ENCODE data around the gene MMP2. TPM values are rescaled to one million over a fixed set of nuclear protein-coding genes. Genes with fewer than 3 reads are reported as not detected.

The MMP2 gene
- polyA plus RNA-seq (ENCODE audit: insufficient read length in 4 of 4): 100 to 1,000 TPM; 219 to 369 (median 312) TPM

DNA sequence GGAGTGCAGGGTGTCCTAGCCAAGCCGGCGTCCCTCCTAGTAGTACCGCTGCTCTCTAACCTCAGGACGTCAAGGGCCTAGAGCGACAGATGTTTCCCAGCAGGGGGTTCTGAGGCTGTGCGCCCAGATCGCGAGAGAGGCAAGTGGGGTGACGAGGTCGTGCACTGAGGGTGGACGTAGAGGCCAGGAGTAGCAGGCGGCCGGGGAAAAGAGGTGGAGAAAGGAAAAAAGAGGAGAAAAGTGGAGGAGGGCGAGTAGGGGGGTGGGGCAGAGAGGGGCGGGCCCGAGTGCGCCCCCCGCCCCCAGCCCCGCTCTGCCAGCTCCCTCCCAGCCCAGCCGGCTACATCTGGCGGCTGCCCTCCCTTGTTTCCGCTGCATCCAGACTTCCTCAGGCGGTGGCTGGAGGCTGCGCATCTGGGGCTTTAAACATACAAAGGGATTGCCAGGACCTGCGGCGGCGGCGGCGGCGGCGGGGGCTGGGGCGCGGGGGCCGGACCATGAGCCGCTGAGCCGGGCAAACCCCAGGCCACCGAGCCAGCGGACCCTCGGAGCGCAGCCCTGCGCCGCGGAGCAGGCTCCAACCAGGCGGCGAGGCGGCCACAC, at the start of gene MMP2:
TSS of gene MMP2 (plus strand) at position 372 of the 603 bp plus-strand sequence. CDS start 282 bp downstream, outside the sequence.
- DNase-seq (ENCODE audit: low read depth in 4 of 4, low spot score in 2 of 4): no peak

DNA sequence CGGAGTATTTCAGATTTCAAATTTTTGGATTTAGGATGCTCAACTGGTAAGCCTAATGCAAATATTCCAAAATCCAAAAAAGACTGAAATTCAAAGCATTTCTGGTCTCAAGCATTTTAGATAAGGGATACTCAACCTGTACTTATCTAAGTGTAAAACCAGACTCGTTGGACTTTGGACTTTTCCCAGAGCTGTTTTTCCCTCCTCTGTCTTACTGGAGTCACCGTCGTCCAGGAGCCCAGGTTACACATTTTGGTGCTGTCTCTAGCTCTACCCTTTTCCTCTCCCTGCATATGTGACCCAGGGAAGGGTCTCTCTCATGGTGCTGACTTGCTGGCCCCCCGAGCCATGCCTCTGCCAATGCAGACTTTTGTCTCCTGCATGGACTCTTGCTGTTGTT, 46.0 kb upstream of the MMP2 start:
- DNase-seq (ENCODE audit: low read depth in 4 of 4, low spot score in 2 of 4): no peak

- no peak for DNase-seq (ENCODE audit: low read depth in 4 of 4, low spot score in 2 of 4)
Measured at GRCh38 chr16:55433535-55433934, 45.5 kb upstream of the MMP2 start.

GRCh38 chr16:55434000-55434399, 45.0 kb upstream of the MMP2 start:
- DNase-seq (ENCODE audit: low read depth in 4 of 4, low spot score in 2 of 4): no peak

GRCh38 chr16:55435387-55435786, 43.6 kb upstream of the MMP2 start:
- no peak for DNase-seq (ENCODE audit: low read depth in 4 of 4, low spot score in 2 of 4)

DNA sequence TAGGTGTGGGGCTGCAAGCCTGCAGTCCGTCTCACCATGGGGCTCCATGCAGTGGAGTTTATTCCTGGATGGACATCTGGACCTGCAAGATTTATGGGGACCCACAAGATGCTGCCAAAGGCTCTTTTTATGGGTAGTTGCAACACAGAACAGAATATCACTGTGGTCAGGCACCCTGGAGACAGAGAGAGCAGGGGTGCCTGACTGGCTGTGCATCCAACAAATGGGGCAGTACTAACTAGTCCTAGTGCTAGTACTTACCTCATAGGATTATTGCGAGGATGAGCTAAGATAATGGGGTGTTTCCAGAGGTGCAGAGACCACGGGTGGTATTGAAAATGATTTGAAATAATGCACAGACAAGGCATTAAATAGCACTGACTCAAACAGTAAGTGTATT, 42.4 kb upstream of the MMP2 start:
- DNase-seq (ENCODE audit: low read depth in 4 of 4, low spot score in 2 of 4): no peak

DNA sequence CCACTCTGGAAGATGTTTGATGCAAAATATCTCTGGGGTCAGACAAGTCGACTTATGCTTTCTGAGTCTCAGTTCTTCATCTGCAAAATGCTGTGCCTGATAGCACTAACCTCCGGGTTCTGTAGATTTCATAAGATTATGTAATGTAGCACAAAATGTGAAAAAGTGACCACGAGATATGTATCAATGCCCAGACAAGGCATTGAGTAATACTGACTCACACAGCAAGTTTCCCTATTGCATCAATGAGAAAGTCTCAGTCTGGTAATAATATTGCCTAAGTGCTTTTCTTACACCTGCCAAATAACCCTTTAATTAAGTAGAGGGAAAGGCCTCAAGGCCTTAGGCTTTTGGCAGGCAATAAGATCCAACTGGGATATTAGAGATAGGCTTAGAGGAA, 41.4 kb upstream of the MMP2 start:
- DNase-seq (ENCODE audit: low read depth in 4 of 4, low spot score in 2 of 4): no peak

GRCh38 chr16:55438281-55438680, 40.7 kb upstream of the MMP2 start:
- DNase-seq (ENCODE audit: low read depth in 4 of 4, low spot score in 2 of 4): no peak

- DNase-seq (ENCODE audit: low read depth in 4 of 4, low spot score in 2 of 4): no peak
Measured at GRCh38 chr16:55439101-55439690, 39.8 kb upstream of the MMP2 start.

DNA sequence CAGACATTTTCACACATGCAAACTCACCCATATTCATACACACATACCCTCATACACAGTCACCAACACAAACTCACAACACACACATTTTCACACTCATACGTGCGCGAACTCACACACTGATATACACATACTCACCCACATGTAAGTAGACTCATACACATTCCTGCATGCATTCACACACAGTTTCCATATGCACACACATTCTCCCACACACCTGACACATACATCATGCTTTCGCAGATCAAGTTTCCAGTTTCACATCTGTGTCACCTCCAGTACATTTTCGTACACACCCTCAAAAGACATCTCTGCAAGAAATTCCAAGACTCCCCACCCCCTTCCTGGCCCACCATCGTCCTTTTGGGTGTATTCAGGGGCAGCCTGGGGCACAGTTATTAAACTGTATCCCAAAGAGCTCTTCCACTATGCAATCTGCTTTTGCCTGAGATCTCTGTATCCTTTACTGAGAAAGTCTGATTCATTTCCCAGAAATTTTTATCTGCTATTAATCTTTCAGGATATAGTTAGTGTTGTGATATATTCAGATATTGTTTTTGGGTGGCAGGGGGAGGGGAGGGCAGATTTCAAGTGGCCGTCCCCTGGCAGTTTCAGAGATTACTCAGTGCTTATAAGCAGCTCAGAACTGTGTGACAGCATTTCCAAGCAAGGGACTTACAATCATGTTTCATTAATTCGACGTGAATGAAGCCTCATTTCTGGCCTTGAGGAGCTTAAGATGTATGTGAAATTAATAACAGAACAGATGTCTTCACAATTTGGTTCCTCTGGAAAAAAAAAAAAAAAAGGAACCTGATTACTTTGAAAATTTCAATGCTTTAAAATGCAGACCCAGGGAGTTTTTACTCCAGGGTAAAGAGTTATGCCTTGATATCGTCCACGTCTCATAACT, 35.3 kb upstream of the MMP2 start:
- DNase-seq (ENCODE audit: low read depth in 4 of 4, low spot score in 2 of 4): no peak

GRCh38 chr16:55444754-55445485, 34.1 kb upstream of the MMP2 start:
- DNase-seq (ENCODE audit: low read depth in 4 of 4, low spot score in 2 of 4): no peak

DNA sequence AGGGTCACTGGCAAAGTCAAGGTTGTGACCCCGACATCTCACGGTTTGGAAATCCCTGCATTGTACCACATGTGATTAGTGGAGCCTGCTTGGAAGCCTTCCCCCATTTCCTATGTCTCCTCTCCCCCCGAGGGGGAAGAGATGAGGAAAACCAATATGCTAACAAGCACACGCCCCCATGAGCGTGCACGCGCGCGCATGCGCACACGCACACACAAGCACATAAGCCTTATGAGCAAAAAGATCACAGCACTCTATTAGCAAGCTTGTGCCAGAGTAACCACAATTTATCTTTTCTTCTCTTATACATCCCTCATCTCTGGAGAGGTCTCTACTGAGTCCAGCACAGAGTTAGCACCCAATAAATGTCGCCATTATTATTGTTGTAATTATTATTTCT, 31.8 kb upstream of the MMP2 start:
- no peak for DNase-seq (ENCODE audit: low read depth in 4 of 4, low spot score in 2 of 4)

GRCh38 chr16:55452996-55453395, 26.0 kb upstream of the MMP2 start:
- no peak for DNase-seq (ENCODE audit: low read depth in 4 of 4, low spot score in 2 of 4)

- DNase-seq (ENCODE audit: low read depth in 4 of 4, low spot score in 2 of 4): no peak
Measured at GRCh38 chr16:55453909-55454308, 25.1 kb upstream of the MMP2 start.

- no peak for DNase-seq (ENCODE audit: low read depth in 4 of 4, low spot score in 2 of 4)
Measured at GRCh38 chr16:55454861-55455260, 24.1 kb upstream of the MMP2 start.

DNA sequence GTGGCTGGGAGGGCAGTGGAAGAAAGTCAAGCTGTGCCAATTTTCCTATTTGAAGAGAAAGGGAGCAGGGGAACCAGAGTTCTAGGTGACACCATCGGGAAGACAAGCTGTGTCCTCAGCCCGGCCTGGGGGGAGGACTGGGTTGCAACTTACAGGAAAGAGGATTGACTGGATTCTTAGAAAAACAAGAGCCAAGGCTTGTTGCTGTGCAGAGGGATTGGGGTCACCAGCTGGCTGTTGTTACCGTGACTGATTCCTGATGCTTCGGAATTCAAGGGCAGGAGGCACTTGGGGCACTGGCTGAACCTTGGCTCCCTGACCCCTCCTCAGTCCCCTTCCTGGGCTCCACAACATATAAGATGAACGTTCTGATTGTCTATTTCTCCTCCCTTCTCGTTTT, 16.8 kb upstream of the MMP2 start:
- no peak for DNase-seq (ENCODE audit: low read depth in 4 of 4, low spot score in 2 of 4)

GRCh38 chr16:55464375-55464774, 14.6 kb upstream of the MMP2 start:
- no peak for DNase-seq (ENCODE audit: low read depth in 4 of 4, low spot score in 2 of 4)

- DNase-seq (ENCODE audit: low read depth in 4 of 4, low spot score in 2 of 4): peak; percentile 47 to 77 (median 65)
Measured at GRCh38 chr16:55465077-55465896, 13.7 kb upstream of the MMP2 start.

- DNase-seq (ENCODE audit: low read depth in 4 of 4, low spot score in 2 of 4): no peak
Measured at GRCh38 chr16:55466209-55466608, 12.8 kb upstream of the MMP2 start.

DNA sequence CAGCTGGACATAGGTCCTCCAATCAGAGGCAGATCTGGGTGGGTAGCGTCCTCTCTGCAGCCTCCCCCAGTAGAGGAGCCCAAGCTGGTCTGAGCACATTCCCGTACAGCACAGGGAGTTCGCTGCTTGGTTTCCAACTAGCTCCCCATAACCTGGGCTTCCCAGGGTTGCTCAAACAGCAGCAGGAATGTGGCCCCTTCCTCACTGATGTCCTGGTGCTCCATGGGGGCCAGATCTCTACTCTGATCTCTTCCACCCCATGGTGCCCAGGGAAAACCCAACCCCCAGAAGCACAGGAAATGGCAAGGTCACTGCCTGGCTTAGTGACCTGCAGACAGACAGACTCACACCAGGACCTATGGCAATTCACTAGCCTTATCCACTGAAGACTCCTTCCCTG, 11.1 kb upstream of the MMP2 start:
- no peak for DNase-seq (ENCODE audit: low read depth in 4 of 4, low spot score in 2 of 4)
